HepG2 (cell line): ENCODE data around the gene DUOXA1. TPM values are rescaled to one million over a fixed set of nuclear protein-coding genes. Genes with fewer than 3 reads are reported as not detected.

Experiments
- ATAC-seq: fragments of 200-7000 bp; cut with Tn5 transposase; 3 replicates; pipeline ENCODE4 v1.9.1; 2020; ENCODE audit warnings: mild to moderate bottlenecking, moderate library complexity
- BruUV-seq: library from RNA; stranded (reverse); fragments of 400-500 nt; replicated peaks from 2 replicates; lab custom pipeline; 2021; lab: Mats Ljungman, UMichigan
- CTCF ChIA-PET: fragments of 300-600 bp; formaldehyde crosslinking; extraction: SDS; loops from one replicate; lab custom pipeline; 2021; ENCODE audit warnings: low total read pairs, inconsistent platforms, low intra/inter-chr PET ratio; lab: Yijun Ruan, JAX
- POLR2A ChIA-PET: fragments of 350-600 bp; sonication (Branson Sonifier 250); formaldehyde crosslinking; loops from one replicate; lab custom pipeline; 2020; ENCODE audit warnings: antibody characterized with exemption, inconsistent platforms; lab: Yijun Ruan, JAX
- DNase-seq: peaks from one replicate; pipeline ENCODE4 v3.0.0-alpha.2; 2015; ENCODE audit warnings: low spot score
- FAIRE-seq: peaks from 3 replicates; lab custom pipeline; 2011; peaks lifted over from hg19 to GRCh38; lab: Jason Lieb, UNC
- H2AFZ ChIP-seq: one replicate; pipeline ENCODE4 v1.6.1; 2011; ENCODE audit warnings: low read length, inconsistent platforms
- H3K27ac ChIP-seq: fragments of 300-600 bp; 3 replicates; pipeline ENCODE4 v1.8.0; 2011; ENCODE audit warnings: mixed run types, mild to moderate bottlenecking, mixed read lengths, low read length, inconsistent platforms; ENCODE audit not compliant: insufficient read depth; ENCODE audit errors: extremely low read length
- H3K27me3 ChIP-seq, 2 experiments: fragments of 200-600 bp in 1 of 2; 2 replicates in 1 of 2; 3 replicates in 1 of 2; pipeline versions ENCODE4 v1.6.0 to v1.8.0; 2011; ENCODE audit warnings: low read length in 2 of 2, mild to moderate bottlenecking in 2 of 2, moderate library complexity in 2 of 2, inconsistent platforms in 1 of 2; ENCODE audit not compliant: insufficient read depth in 2 of 2, control insufficient read depth in 1 of 2
- H3K36me3 ChIP-seq, 2 experiments: fragments of 200-600 bp in 1 of 2; replicated peaks in 1 of 2; 2 replicates in 1 of 2; 3 replicates in 1 of 2; pipeline versions ENCODE4 v1.5.1 to v1.8.0; 2011; ENCODE audit warnings: low read length in 2 of 2, inconsistent platforms in 1 of 2; ENCODE audit not compliant: insufficient read depth in 2 of 2, control insufficient read depth in 1 of 2
- H3K4me1 ChIP-seq: 2 replicates; pipeline ENCODE4 v1.5.1; 2012; ENCODE audit warnings: low read length, inconsistent platforms; ENCODE audit not compliant: insufficient read depth
- H3K4me2 ChIP-seq: 2 replicates; pipeline ENCODE4 v1.6.0; 2011; ENCODE audit warnings: low read depth, low read length, inconsistent platforms
- H3K4me3 ChIP-seq, 3 experiments: fragments of 200-600 bp in 1 of 3; sonication (generic), shearing (Covaris generic) in 1 of 3; replicated peaks in 1 of 3; 2 replicates each; pipeline ENCODE4 v1.5.1; 2011 to 2016; ENCODE audit warnings: low read length in 3 of 3, inconsistent platforms in 2 of 3, low read depth in 2 of 3, mild to moderate bottlenecking in 2 of 3, control low read depth in 1 of 3, mixed read lengths in 1 of 3; ENCODE audit not compliant: insufficient read depth in 1 of 3
- H3K79me2 ChIP-seq: one replicate; pipeline ENCODE4 v1.6.1; 2011; ENCODE audit warnings: low read length, inconsistent platforms; ENCODE audit not compliant: insufficient read depth
- H3K9ac ChIP-seq: 2 replicates; pipeline ENCODE4 v1.6.0; 2011; ENCODE audit warnings: mild to moderate bottlenecking, low read depth, low read length, inconsistent platforms; ENCODE audit not compliant: insufficient read depth
- H3K9me3 ChIP-seq: 2 replicates; pipeline ENCODE4 v1.5.1; 2012; ENCODE audit warnings: mild to moderate bottlenecking, low read length
- H4K20me1 ChIP-seq: 2 replicates; pipeline ENCODE4 v1.6.0; 2011; ENCODE audit warnings: inconsistent platforms, mild to moderate bottlenecking, low read length, moderate library complexity; ENCODE audit not compliant: insufficient read depth
- CREB3 ChIP-seq: sonication (generic); formaldehyde crosslinking; IDR thresholded peaks from 2 replicates; pipeline ENCODE4 v1.5.0; 2020; ENCODE audit warnings: missing genetic modification reagents
- FUBP1 ChIP-seq: sonication (generic); formaldehyde crosslinking; IDR thresholded peaks from 2 replicates; pipeline ENCODE4 v1.5.1; 2020; ENCODE audit warnings: missing genetic modification reagents, mild to moderate bottlenecking, borderline replicate concordance
- GLI4 ChIP-seq: sonication (generic); formaldehyde crosslinking; IDR thresholded peaks from 2 replicates; pipeline ENCODE4 v1.5.1; 2020; ENCODE audit warnings: missing genetic modification reagents, mild to moderate bottlenecking, moderate library complexity, borderline replicate concordance
- HNF4G ChIP-seq, 2 experiments: sonication (generic) in 1 of 2; formaldehyde crosslinking in 1 of 2; IDR thresholded peaks; 2 replicates each; pipeline versions ENCODE4 v1.4.0 to v1.6.1; 2011 to 2020; ENCODE audit warnings: borderline replicate concordance in 2 of 2, low read depth in 2 of 2, mild to moderate bottlenecking in 2 of 2, low read length in 1 of 2, missing genetic modification reagents in 1 of 2, moderate library complexity in 1 of 2
- KMT2B ChIP-seq: IDR thresholded peaks from 2 replicates; pipeline ENCODE4 v1.6.1; 2016; ENCODE audit warnings: missing genetic modification reagents, missing compliant biosample characterization
- MTA3 ChIP-seq: sonication (generic); formaldehyde crosslinking; IDR thresholded peaks from 2 replicates; pipeline ENCODE4 v1.4.0; 2020; ENCODE audit warnings: missing genetic modification reagents
- MXI1 ChIP-seq: IDR thresholded peaks from 3 replicates; pipeline ENCODE4 v1.6.1; 2012; ENCODE audit warnings: low read depth, low read length, inconsistent platforms, borderline replicate concordance
- NR2F2 ChIP-seq: IDR thresholded peaks from 2 replicates; pipeline ENCODE4 v1.6.1; 2012; ENCODE audit warnings: low read depth, inconsistent platforms, borderline replicate concordance
- RARA ChIP-seq: IDR thresholded peaks from 2 replicates; pipeline ENCODE4 v1.6.1; 2016; ENCODE audit warnings: missing genetic modification reagents, missing compliant biosample characterization
- SNAPC5 ChIP-seq: sonication (generic); formaldehyde crosslinking; IDR thresholded peaks from 2 replicates; pipeline ENCODE4 v1.8.1; 2023; ENCODE audit warnings: mild to moderate bottlenecking, missing genetic modification reagents, borderline replicate concordance
- TFDP1 ChIP-seq: IDR thresholded peaks from 2 replicates; pipeline ENCODE4 v1.6.1; 2016; ENCODE audit warnings: missing compliant biosample characterization, missing genetic modification reagents, borderline replicate concordance
- ZFP1 ChIP-seq: IDR thresholded peaks from 2 replicates; pipeline ENCODE4 v1.6.1; 2016
- ZNF281 ChIP-seq: sonication (generic); formaldehyde crosslinking; IDR thresholded peaks from 2 replicates; pipeline ENCODE4 v1.4.0; 2020; ENCODE audit warnings: missing genetic modification reagents, borderline replicate concordance
- ZNF430 ChIP-seq: sonication (generic); formaldehyde crosslinking; IDR thresholded peaks from 2 replicates; pipeline ENCODE4 v1.9.0; 2021; ENCODE audit warnings: mild to moderate bottlenecking, missing genetic modification reagents
- ZNF570 ChIP-seq: sonication (generic); formaldehyde crosslinking; IDR thresholded peaks from 2 replicates; pipeline ENCODE4 v1.4.0; 2020; ENCODE audit warnings: mild to moderate bottlenecking, missing genetic modification reagents, borderline replicate concordance
- ZNF7 ChIP-seq: IDR thresholded peaks from 2 replicates; pipeline ENCODE4 v1.6.1; 2016; ENCODE audit warnings: missing biosample characterization, missing genetic modification reagents
- ZSCAN9 ChIP-seq: IDR thresholded peaks from 2 replicates; pipeline ENCODE4 v1.6.1; 2016; ENCODE audit warnings: borderline replicate concordance
- WGBS: methylation state at CpG from one replicate; pipeline ENCODE4 v1.1.6; 2017; ENCODE audit warnings: low lambda C conversion rate; 5-methylcytosine and 5-hydroxymethylcytosine counted together
- in situ Hi-C: cut with HindIII; loops from 2 replicates; pipeline ENCODE4 v1.10.0; 2017; ENCODE audit warnings: low pct_unique_long_range_greater_than_20kb; ENCODE audit not compliant: extremely low pct_ligation_motif_present
- intact Hi-C: fragments of 100-400 bp; cut with micrococcal nuclease; formaldehyde crosslinking; loops from one replicate; pipeline ENCODE4 v1.10.0; 2022; ENCODE audit not compliant: unreplicated experiment
- polyA plus RNA-seq, 8 experiments: library from polyadenylated mRNA; depleted of rRNA in 3 of 8; stranded (reverse) in 7 of 8; unstranded in 1 of 8; fragments of >200 nt; fragmentation: Illumina TruSeq in 4 of 8; extraction: Trizol in 4 of 8; gene quantifications; 2 replicates each; pipeline versions ENCODE4 v1.2.1 to v1.2.3, GENCODE V29; 2011 to 2016; ENCODE audit warnings: low read depth in 4 of 8, missing spikeins in 1 of 8, mixed read lengths in 1 of 8; ENCODE audit not compliant: insufficient read depth in 1 of 8
- total RNA-seq, 5 experiments: library from RNA; depleted of rRNA; stranded (reverse); fragments of >200 nt; fragmentation: Illumina TruSeq; extraction: Trizol; gene quantifications; 2 replicates each; pipeline ENCODE4 v1.2.3, GENCODE V29; 2016; ENCODE audit warnings: low read depth in 1 of 5

The DUOXA1 gene
- total and polyA plus RNA-seq, 2 of the 13 experiments (the other 11 are each of a cell fraction or from before 2014, with no cell fraction given) = not detected

GRCh38 chr15:45097466-45097865, 32.2 kb downstream of the DUOXA1 start (continued):
- TF ChIP-seq ZNF281 (CRISPR knock-in tag) (no peak), RARA (CRISPR knock-in tag) (no peak), ZFP1 (CRISPR knock-in tag) (no peak), TFDP1 (CRISPR knock-in tag) (no peak), ZNF430 (CRISPR knock-in tag) (no peak), GLI4 (no peak), FUBP1 (no peak), NR2F2 (no peak)

GRCh38 chr15:45095661-45096060, 34.0 kb downstream of the DUOXA1 start:
- H2AFZ ChIP-seq = no peak overlapping the region
- FAIRE-seq (no peak), ATAC-seq (no peak), DNase-seq (no peak)
- H3K4me2 ChIP-seq = no peak overlapping the region
- H3K36me3 ChIP-seq = no peaks in the 10 kb centered on the region
- no peaks in the 10 kb centered on the region for H4K20me1 ChIP-seq
- ChIA-PET POLR2A (no interaction called here), CTCF (no interaction called here)
- no peak overlapping the region for H3K4me3 ChIP-seq
- no peaks in the 10 kb centered on the region for H3K79me2 ChIP-seq
- intact Hi-C loops (no loop called here), in situ Hi-C loops (no loop called here)
- no TSS peak for BruUV-seq
- H3K9me3 ChIP-seq = no peaks in the 10 kb centered on the region
- WGBS = no CpG with 5 or more reads among the region's 11 CpGs
- no peak overlapping the region for H3K9ac ChIP-seq
- peaks cover 7 to 44% of the 10 kb centered on the region in 2 experiments; a peak in 4 of 5 replicates for H3K27me3 ChIP-seq
- H3K27ac ChIP-seq = no peak overlapping the region
- peaks cover 13% of the 10 kb centered on the region for H3K4me1 ChIP-seq
- TF ChIP-seq CREB3 (CRISPR knock-in tag) = no peak
- TF ChIP-seq MTA3 = no peak
- no peak for TF ChIP-seq SNAPC5 (CRISPR knock-in tag)
- TF ChIP-seq ZNF7 (CRISPR knock-in tag) = no peak
- TF ChIP-seq ZSCAN9 (CRISPR knock-in tag) = no peak
- no peak for TF ChIP-seq HNF4G (IDR thresholded peaks at IDR 0.05; ENCODE audit: borderline replicate concordance, low read depth, low read length)
- no peak for TF ChIP-seq HNF4G (CRISPR knock-in tag; IDR thresholded peaks at IDR 0.05; ENCODE audit: borderline replicate concordance, low read depth)
- TF ChIP-seq ZNF570 (CRISPR knock-in tag) = no peak
- TF ChIP-seq MXI1 = no peak
- TF ChIP-seq KMT2B = no peak
